H1 (cell line): ENCODE results near the gene DOK3. TPM values are rescaled to one million over a fixed set of nuclear protein-coding genes. Genes with fewer than 3 reads are reported as not detected.

ENCODE experiments used
- CTCF ChIA-PET: fragments of 300-600 bp; sonication (Branson Sonifier 250); formaldehyde crosslinking; loops from one replicate; lab custom pipeline; 2021; ENCODE audit not compliant: partially characterized antibody; lab: Charles Lee
- POLR2A ChIA-PET: fragments of 300-600 bp; sonication (Branson Sonifier 250); formaldehyde crosslinking; loops from one replicate; lab custom pipeline; 2021; ENCODE audit warnings: inconsistent platforms; ENCODE audit not compliant: partially characterized antibody; lab: Charles Lee
- DNase-seq, 2 experiments: peaks; one replicate each; pipeline versions ENCODE4 v3.0.0 to v3.0.0-alpha.2; 2010 to 2022; ENCODE audit warnings: low spot score in 2 of 2, low read depth in 1 of 2, mixed read lengths in 1 of 2
- FAIRE-seq: peaks from 2 replicates; lab custom pipeline; 2011; peaks lifted over from hg19 to GRCh38; lab: Jason Lieb, UNC
- H2AFZ ChIP-seq: 2 replicates; pipeline ENCODE4 v1.8.1; 2012; ENCODE audit warnings: low read length, inconsistent platforms
- H2AK5ac ChIP-seq: 2 replicates; pipeline ENCODE4 v1.6.1; 2013; ENCODE audit warnings: low read depth, low read length
- H2BK120ac ChIP-seq: replicated peaks from 2 replicates; pipeline ENCODE3; 2013; ENCODE audit warnings: low read depth, low read length, inconsistent platforms
- H2BK12ac ChIP-seq: 2 replicates; pipeline ENCODE4 v1.6.1; 2013; ENCODE audit warnings: low read depth, low read length
- H2BK15ac ChIP-seq: 2 replicates; pipeline ENCODE4 v1.6.1; 2013; ENCODE audit warnings: low read length
- H2BK20ac ChIP-seq: 2 replicates; pipeline ENCODE4 v1.6.1; 2013; ENCODE audit warnings: low read length
- H2BK5ac ChIP-seq: 2 replicates; pipeline ENCODE4 v1.6.1; 2013; ENCODE audit warnings: low read depth, low read length
- H3K14ac ChIP-seq: 2 replicates; pipeline ENCODE4 v1.6.1; 2013; ENCODE audit warnings: inconsistent platforms; ENCODE audit not compliant: insufficient read length
- H3K18ac ChIP-seq: 2 replicates; pipeline ENCODE4 v1.6.1; 2013; ENCODE audit warnings: low read length; ENCODE audit errors: extremely low read depth
- H3K23ac ChIP-seq: 2 replicates; pipeline ENCODE4 v1.6.1; 2013; ENCODE audit warnings: inconsistent platforms; ENCODE audit not compliant: insufficient read length
- H3K23me2 ChIP-seq: 2 replicates; pipeline ENCODE4 v1.6.1; 2013; ENCODE audit warnings: low read depth, low read length
- H3K27ac ChIP-seq: 2 replicates; pipeline ENCODE4 v1.6.1; 2011; ENCODE audit warnings: low read depth, low read length, inconsistent platforms
- H3K27me3 ChIP-seq, 4 experiments: replicated peaks in 1 of 4; 1 replicate in 1 of 4; 2 replicates in 3 of 4; pipeline versions ENCODE4 v1.6.1 to v1.8.1; 2011 to 2013; ENCODE audit warnings: low read length in 3 of 4, mild to moderate bottlenecking in 3 of 4, inconsistent platforms in 2 of 4, mixed read lengths in 2 of 4, moderate library complexity in 1 of 4; ENCODE audit not compliant: control insufficient read depth in 3 of 4, insufficient read depth in 3 of 4; ENCODE audit errors: extremely low read depth in 1 of 4
- H3K36me3 ChIP-seq, 4 experiments: 2 replicates each; pipeline versions ENCODE4 v1.6.1 to v1.8.1; 2011 to 2013; ENCODE audit warnings: mild to moderate bottlenecking in 4 of 4, low read length in 3 of 4, moderate library complexity in 2 of 4, control low read depth in 1 of 4, inconsistent platforms in 1 of 4; ENCODE audit not compliant: insufficient read depth in 4 of 4, control insufficient read depth in 2 of 4
- H3K4ac ChIP-seq: replicated peaks from 2 replicates; pipeline ENCODE3; 2013; ENCODE audit warnings: low read length, low read depth, mixed read lengths, inconsistent platforms; ENCODE audit not compliant: insufficient read length
- H3K4me1 ChIP-seq, 4 experiments: replicated peaks in 1 of 4; 1 replicate in 1 of 4; 2 replicates in 3 of 4; pipeline versions ENCODE4 v1.6.1 to v1.8.1; 2011 to 2013; ENCODE audit warnings: low read length in 3 of 4, inconsistent platforms in 2 of 4, mixed read lengths in 1 of 4; ENCODE audit not compliant: insufficient read depth in 4 of 4, control insufficient read depth in 3 of 4
- H3K4me2 ChIP-seq, 2 experiments: 2 replicates each; pipeline versions ENCODE4 v1.6.1 to v1.8.1; 2011 to 2013; ENCODE audit warnings: low read depth in 2 of 2, low read length in 2 of 2, control low read depth in 1 of 2, inconsistent platforms in 1 of 2, mild to moderate bottlenecking in 1 of 2; ENCODE audit not compliant: insufficient read depth in 1 of 2
- H3K4me3 ChIP-seq, 4 experiments: fragments of 200-600, 300-600 bp in 1 of 4; sonication (generic), shearing (Covaris generic), sonication (Bioruptor Twin) in 1 of 4; 2 replicates each; pipeline versions ENCODE4 v1.5.1 to v1.8.1; 2011 to 2016; ENCODE audit warnings: low read length in 4 of 4, low read depth in 3 of 4, control low read depth in 2 of 4, inconsistent platforms in 2 of 4, mild to moderate bottlenecking in 2 of 4, mixed read lengths in 1 of 4, moderate library complexity in 1 of 4; ENCODE audit not compliant: insufficient read depth in 2 of 4; ENCODE audit errors: extremely low read depth in 1 of 4
- H3K56ac ChIP-seq: replicated peaks from 2 replicates; pipeline ENCODE3; 2013; ENCODE audit warnings: low read depth, mild to moderate bottlenecking, mixed read lengths, low read length, inconsistent platforms; ENCODE audit not compliant: insufficient read length
- H3K79me1 ChIP-seq: 2 replicates; pipeline ENCODE4 v1.6.1; 2013; ENCODE audit warnings: low read depth, low read length, control low read depth
- H3K79me2 ChIP-seq, 2 experiments: 2 replicates each; pipeline versions ENCODE4 v1.6.1 to v1.8.1; 2012 to 2013; ENCODE audit warnings: low read length in 2 of 2, mild to moderate bottlenecking in 2 of 2, inconsistent platforms in 1 of 2; ENCODE audit not compliant: insufficient read depth in 2 of 2, control insufficient read depth in 1 of 2
- H3K9ac ChIP-seq, 4 experiments: replicated peaks in 1 of 4; 1 replicate in 1 of 4; 2 replicates in 3 of 4; pipeline versions ENCODE4 v1.6.1 to v1.8.1; 2011 to 2013; ENCODE audit warnings: low read depth in 3 of 4, low read length in 3 of 4, control low read depth in 2 of 4, mild to moderate bottlenecking in 2 of 4, moderate library complexity in 2 of 4, inconsistent platforms in 1 of 4; ENCODE audit errors: extremely low read depth in 1 of 4
- H3K9me3 ChIP-seq, 2 experiments: 2 replicates each; pipeline versions ENCODE4 v1.6.1 to v1.8.1; 2012 to 2013; ENCODE audit warnings: mild to moderate bottlenecking in 2 of 2, moderate library complexity in 2 of 2, control low read depth in 1 of 2, inconsistent platforms in 1 of 2, low read depth in 1 of 2, low read length in 1 of 2, mixed read lengths in 1 of 2; ENCODE audit not compliant: insufficient read depth in 2 of 2
- H4K20me1 ChIP-seq, 2 experiments: replicated peaks in 1 of 2; 2 replicates each; pipeline versions ENCODE3 to v1.8.1; 2011 to 2013; ENCODE audit warnings: inconsistent platforms in 2 of 2, low read length in 2 of 2, mild to moderate bottlenecking in 1 of 2; ENCODE audit not compliant: insufficient read depth in 2 of 2, control insufficient read depth in 1 of 2
- H4K5ac ChIP-seq: 2 replicates; pipeline ENCODE4 v1.6.1; 2013; ENCODE audit warnings: low read length, low read depth, mixed read lengths, inconsistent platforms; ENCODE audit not compliant: insufficient read length
- H4K8ac ChIP-seq: 2 replicates; pipeline ENCODE4 v1.8.0; 2013; ENCODE audit warnings: mild to moderate bottlenecking, moderate library complexity, low read length, inconsistent platforms; ENCODE audit not compliant: insufficient read depth; ENCODE audit errors: extremely low read depth
- H4K91ac ChIP-seq: replicated peaks from 2 replicates; pipeline ENCODE3; 2013; ENCODE audit warnings: low read length, mixed read lengths, inconsistent platforms; ENCODE audit not compliant: insufficient read length
- ATF3 ChIP-seq: IDR thresholded peaks from 2 replicates; pipeline ENCODE4 v1.6.1; 2011; ENCODE audit warnings: low read depth, mild to moderate bottlenecking, low read length; ENCODE audit not compliant: insufficient read depth
- CHD2 ChIP-seq: IDR thresholded peaks from 2 replicates; pipeline ENCODE4 v1.6.1; 2012; ENCODE audit warnings: low read length, improper control_type of control experiment
- CREB1 ChIP-seq: IDR thresholded peaks from 2 replicates; pipeline ENCODE4 v1.6.1; 2012; ENCODE audit warnings: inconsistent platforms
- CTBP2 ChIP-seq: IDR thresholded peaks from 2 replicates; pipeline ENCODE4 v1.7.0; 2011; ENCODE audit warnings: borderline replicate concordance, mild to moderate bottlenecking, moderate library complexity, mixed read lengths, low read length; ENCODE audit not compliant: insufficient read depth, insufficient read length
- EGR1 ChIP-seq: IDR thresholded peaks from 2 replicates; pipeline ENCODE4 v1.6.1; 2011; ENCODE audit warnings: low read depth, low read length, borderline replicate concordance
- GABPA ChIP-seq: IDR thresholded peaks from 2 replicates; pipeline ENCODE4 v1.6.1; 2011; ENCODE audit warnings: mild to moderate bottlenecking, low read length, moderate library complexity, borderline replicate concordance; ENCODE audit not compliant: insufficient read depth
- GTF2F1 ChIP-seq: IDR thresholded peaks from 2 replicates; pipeline ENCODE4 v1.6.1; 2012; ENCODE audit warnings: low read depth, low read length, improper control_type of control experiment, borderline replicate concordance
- POLR2AphosphoS5 ChIP-seq: IDR thresholded peaks from 2 replicates; pipeline ENCODE4 v1.6.1; 2011; ENCODE audit warnings: low read depth, low read length
- USF2 ChIP-seq: IDR thresholded peaks from 2 replicates; pipeline ENCODE4 v1.6.1; 2011; ENCODE audit warnings: low read length, improper control_type of control experiment
- YY1 ChIP-seq: IDR thresholded peaks from 2 replicates; pipeline ENCODE4 v1.6.1; 2011; ENCODE audit warnings: low read depth, mild to moderate bottlenecking, low read length
- WGBS, 2 experiments: shearing (Covaris generic) in 1 of 2; methylation state at CpG; one replicate each; pipeline versions ENCODE4 v1.1.6 to v1.1.7; 2013 to 2015; ENCODE audit warnings: low lambda C conversion rate in 2 of 2, mixed read lengths in 2 of 2, inconsistent platforms in 1 of 2, low coverage in 1 of 2, missing lambda C conversion rate in 1 of 2; ENCODE audit not compliant: insufficient replicate concordance in 2 of 2, insufficient coverage in 1 of 2, insufficient read length in 1 of 2; ENCODE audit errors: extremely low coverage in 1 of 2, missing lambda C conversion rate in 1 of 2; 5-methylcytosine and 5-hydroxymethylcytosine counted together
- polyA plus RNA-seq, 7 experiments: library from polyadenylated mRNA; depleted of rRNA in 3 of 7; stranded (reverse) in 5 of 7; unstranded in 2 of 7; fragments of >200 nt in 5 of 7; fragments of 200-250 nt in 2 of 7; gene quantifications; 1 replicate in 5 of 7; 2 replicates in 1 of 7; 4 replicates in 1 of 7; pipeline versions ENCODE4 v1.2.1 to v1.2.3, GENCODE V29; 2011 to 2013; ENCODE audit warnings: missing spikeins in 2 of 7, mixed read lengths in 2 of 7
- total RNA-seq: library from RNA; stranded (reverse); fragmentation: NEBNext Ultra II Directional; extraction: Animal tissue kit (Norgen Biotek cat#: 25700); gene quantifications from 2 replicates; pipeline ENCODE4 v1.2.1, GENCODE V29; 2021
- TF ChIP-seq, protein P1 (sequence below): IDR thresholded peaks from 2 replicates; pipeline ENCODE4 v1.6.1; 2012; ENCODE audit warnings: inconsistent platforms

The DOK3 gene
- total and polyA plus RNA-seq, 2 of the 8 experiments (the other 6 are each of a cell fraction or from before 2014, with no cell fraction given): 4.2 to 6.4 TPM

GRCh38 chr5:177507596-177508220 is 1.9 kb downstream of the DOK3 start:
- Histone ChIP-seq H4K20me1 (peaks cover 0 to 17% of the 10 kb centered on the region in 2 experiments), H3K79me2 (no peaks in the 10 kb centered on the region), H3K9ac (no peak overlapping the region), H3K23ac (no peak overlapping the region), H2AK5ac (no peak overlapping the region), H3K27ac (no peak overlapping the region), H4K5ac (no peak overlapping the region), H3K27me3 (no peaks in the 10 kb centered on the region), H2BK20ac (no peak overlapping the region), H2AFZ (no peak overlapping the region), H3K23me2 (no peaks in the 10 kb centered on the region), H3K9me3 (no peaks in the 10 kb centered on the region), H2BK15ac (no peak overlapping the region), H2BK5ac (no peak overlapping the region), H2BK12ac (no peak overlapping the region), H4K8ac (no peak overlapping the region), H3K4me3 (no peak overlapping the region), H3K36me3 (peaks cover 6 to 29% (median 20%) of the 10 kb centered on the region in 4 experiments; a peak in 7 of 8 replicates), H4K91ac (no peak overlapping the region), H3K4me1 (peaks cover 0 to 12% (median 9%) of the 10 kb centered on the region in 4 experiments; a peak in 5 of 7 replicates), H3K4ac (no peak overlapping the region), H3K18ac (no peak overlapping the region), H3K14ac (no peak overlapping the region), H3K56ac (no peak overlapping the region), H3K79me1 (no peaks in the 10 kb centered on the region), H2BK120ac (no peak overlapping the region), H3K4me2 (no peak overlapping the region)
- ChIA-PET CTCF (interaction anchor here (0.6 to 20.8 kb wide), 18 partner anchors 8 to 608 kb away, joined by 3 to 306 read pairs (median 3); partner anchors contain the start of genes DBN1, PDLIM7 and SLC34A1), POLR2A (interaction anchor here (1.5 to 65.5 kb wide), 3 partner anchors 9 to 39 kb away, joined by 3 to 3349 read pairs (median 15); partner anchors contain the start of genes DBN1, DDX41, PDLIM7 and PRR7)
- WGBS, 2 experiments: 88% methylated on average over 17 of the region's 17 CpGs; no CpG with 5 or more reads in 1 of the 2 experiments
- TF ChIP-seq YY1 (no peak), POLR2AphosphoS5 (no peak), GTF2F1 (no peak), GABPA (no peak), CREB1 (no peak), EGR1 (no peak), ATF3 (no peak), USF2 (no peak), CTBP2 (no peak), CHD2 (no peak)
- TF ChIP-seq, protein P1, sequence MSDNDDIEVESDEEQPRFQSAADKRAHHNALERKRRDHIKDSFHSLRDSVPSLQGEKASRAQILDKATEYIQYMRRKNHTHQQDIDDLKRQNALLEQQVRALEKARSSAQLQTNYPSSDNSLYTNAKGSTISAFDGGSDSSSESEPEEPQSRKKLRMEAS: no peak
- FAIRE-seq (no peak), DNase-seq (no peak)
